ENCODE data around the gene LRFN4. TPM values are rescaled to one million over a fixed set of nuclear protein-coding genes. Genes with fewer than 3 reads are reported as not detected.
A peak's percentile ranks its signal among the peaks of the same experiment; 100 is the strongest.

The LRFN4 gene
- total and polyA plus RNA-seq, 5 donors from 2014 or later, result 0.87 to 8.0 (median 1.4) TPM

GRCh38 chr11:66894141-66894540 lies 37.3 kb downstream of the LRFN4 start:
- Histone ChIP-seq H3K4me1 (ENCODE audit: control insufficient read depth, insufficient read depth, low read length, poor library complexity, severe bottlenecking) (no peaks in the 10 kb centered on the region), H3K27ac (ENCODE audit: insufficient read depth, low read length, poor library complexity, severe bottlenecking) (no peak overlapping the region), H3K27me3 (ENCODE audit: control insufficient read depth, insufficient read depth, low read length) (no peaks in the 10 kb centered on the region), H3K36me3 (ENCODE audit: control insufficient read depth, insufficient read depth, low read length) (no peaks in the 10 kb centered on the region), H3K9me3 (ENCODE audit: control insufficient read depth in 2 of 2, low read length in 2 of 2) (no peaks in the 10 kb centered on the region), H3K4me3 (ENCODE audit: low read depth, low read length) (no peak overlapping the region)
- Mint-ChIP-seq H3K4me1 (peaks cover 0 to 11% (median 3%) of the 10 kb centered on the region in 4 donors), H3K27ac (no peak overlapping the region), H3K36me3 (no peaks in the 10 kb centered on the region), H3K4me3 (no peak overlapping the region), H3K9me3 (peaks cover 0 to 2% (median 0%) of the 10 kb centered on the region in 7 donors), H3K27me3 (no peaks in the 10 kb centered on the region)
- DNase-seq (no peak), ATAC-seq (ENCODE audit: low read depth in 2 of 2) (no peak)

GRCh38 chr11:66901964-66902390 lies 45.1 kb downstream of the LRFN4 start:
- Histone ChIP-seq H3K9me3 (ENCODE audit: control insufficient read depth in 2 of 2, low read length in 2 of 2) (no peaks in the 10 kb centered on the region), H3K4me1 (ENCODE audit: control insufficient read depth, insufficient read depth, low read length, poor library complexity, severe bottlenecking) (no peaks in the 10 kb centered on the region), H3K27me3 (ENCODE audit: control insufficient read depth, insufficient read depth, low read length) (no peaks in the 10 kb centered on the region), H3K4me3 (ENCODE audit: low read depth, low read length) (no peak overlapping the region), H3K36me3 (ENCODE audit: control insufficient read depth, insufficient read depth, low read length) (no peaks in the 10 kb centered on the region), H3K27ac (ENCODE audit: insufficient read depth, low read length, poor library complexity, severe bottlenecking) (no peak overlapping the region)
- Mint-ChIP-seq H3K4me1 (no peaks in the 10 kb centered on the region), H3K4me3 (no peak overlapping the region), H3K27ac (peak overlapping the region in 1 of 3 donors; percentile 26), H3K36me3 (peaks cover 7% of the 10 kb centered on the region), H3K27me3 (peaks cover 7% of the 10 kb centered on the region), H3K9me3 (no peaks in the 10 kb centered on the region)
- ATAC-seq (ENCODE audit: low read depth in 2 of 2), result no peak
- no peak for DNase-seq

- peaks cover 7% of the 10 kb centered on the region for H3K27me3 Mint-ChIP-seq
- Histone ChIP-seq H3K36me3 (ENCODE audit: control insufficient read depth, insufficient read depth, low read length) (no peaks in the 10 kb centered on the region), H3K27ac (ENCODE audit: insufficient read depth, low read length, poor library complexity, severe bottlenecking) (no peak overlapping the region), H3K4me1 (ENCODE audit: control insufficient read depth, insufficient read depth, low read length, poor library complexity, severe bottlenecking) (no peaks in the 10 kb centered on the region), H3K9me3 (ENCODE audit: control insufficient read depth in 2 of 2, low read length in 2 of 2) (no peaks in the 10 kb centered on the region), H3K27me3 (ENCODE audit: control insufficient read depth, insufficient read depth, low read length) (no peaks in the 10 kb centered on the region), H3K4me3 (ENCODE audit: low read depth, low read length) (no peak overlapping the region)
- peaks cover 7% of the 10 kb centered on the region for H3K36me3 Mint-ChIP-seq
- H3K27ac Mint-ChIP-seq, result no peak overlapping the region
- H3K4me3 Mint-ChIP-seq, result no peak overlapping the region
- no peaks in the 10 kb centered on the region for H3K9me3 Mint-ChIP-seq
- DNase-seq (no peak), ATAC-seq (ENCODE audit: low read depth in 2 of 2) (no peak)
- no peaks in the 10 kb centered on the region for H3K4me1 Mint-ChIP-seq
These were observed 45.8 kb downstream of the LRFN4 start for GRCh38 chr11:66902486-66903177.

- Mint-ChIP-seq H3K4me3 (no peak overlapping the region), H3K36me3 (peaks cover 7% of the 10 kb centered on the region), H3K4me1 (no peaks in the 10 kb centered on the region), H3K9me3 (no peaks in the 10 kb centered on the region), H3K27ac (no peak overlapping the region), H3K27me3 (peaks cover 7% of the 10 kb centered on the region)
- ATAC-seq (ENCODE audit: low read depth in 2 of 2) (no peak), DNase-seq (no peak)
- Histone ChIP-seq H3K27me3 (ENCODE audit: control insufficient read depth, insufficient read depth, low read length) (no peaks in the 10 kb centered on the region), H3K4me3 (ENCODE audit: low read depth, low read length) (no peak overlapping the region), H3K27ac (ENCODE audit: insufficient read depth, low read length, poor library complexity, severe bottlenecking) (no peak overlapping the region), H3K4me1 (ENCODE audit: control insufficient read depth, insufficient read depth, low read length, poor library complexity, severe bottlenecking) (no peaks in the 10 kb centered on the region), H3K9me3 (ENCODE audit: control insufficient read depth in 2 of 2, low read length in 2 of 2) (no peaks in the 10 kb centered on the region), H3K36me3 (ENCODE audit: control insufficient read depth, insufficient read depth, low read length) (no peaks in the 10 kb centered on the region)
These were observed 47.2 kb downstream of the LRFN4 start for GRCh38 chr11:66904055-66904454.

GRCh38 chr11:66904561-66904960 lies 47.7 kb downstream of the LRFN4 start:
- Mint-ChIP-seq H3K4me3 (no peak overlapping the region), H3K36me3 (peaks cover 7% of the 10 kb centered on the region), H3K9me3 (no peaks in the 10 kb centered on the region), H3K4me1 (no peaks in the 10 kb centered on the region), H3K27me3 (peaks cover 7% of the 10 kb centered on the region), H3K27ac (no peak overlapping the region)
- Histone ChIP-seq H3K36me3 (ENCODE audit: control insufficient read depth, insufficient read depth, low read length) (no peaks in the 10 kb centered on the region), H3K4me1 (ENCODE audit: control insufficient read depth, insufficient read depth, low read length, poor library complexity, severe bottlenecking) (no peaks in the 10 kb centered on the region), H3K9me3 (ENCODE audit: control insufficient read depth in 2 of 2, low read length in 2 of 2) (no peaks in the 10 kb centered on the region), H3K4me3 (ENCODE audit: low read depth, low read length) (no peak overlapping the region), H3K27me3 (ENCODE audit: control insufficient read depth, insufficient read depth, low read length) (no peaks in the 10 kb centered on the region), H3K27ac (ENCODE audit: insufficient read depth, low read length, poor library complexity, severe bottlenecking) (no peak overlapping the region)
- ATAC-seq (ENCODE audit: low read depth in 2 of 2) (no peak), DNase-seq (no peak)

- ATAC-seq (ENCODE audit: low read depth in 2 of 2) (no peak), DNase-seq (no peak)
- no peak overlapping the region for H3K27ac Mint-ChIP-seq
- peaks cover 7% of the 10 kb centered on the region for H3K27me3 Mint-ChIP-seq
- H3K27ac ChIP-seq (ENCODE audit: insufficient read depth, low read length, poor library complexity, severe bottlenecking), result no peak overlapping the region
- H3K4me3 Mint-ChIP-seq, result no peak overlapping the region
- H3K4me1 ChIP-seq (ENCODE audit: control insufficient read depth, insufficient read depth, low read length, poor library complexity, severe bottlenecking), result no peaks in the 10 kb centered on the region
- no peaks in the 10 kb centered on the region for H3K9me3 Mint-ChIP-seq
- no peaks in the 10 kb centered on the region for H3K4me1 Mint-ChIP-seq
- no peaks in the 10 kb centered on the region for H3K27me3 ChIP-seq (ENCODE audit: control insufficient read depth, insufficient read depth, low read length)
- no peaks in the 10 kb centered on the region for H3K36me3 ChIP-seq (ENCODE audit: control insufficient read depth, insufficient read depth, low read length)
- H3K9me3 ChIP-seq (ENCODE audit: control insufficient read depth in 2 of 2, low read length in 2 of 2), result no peaks in the 10 kb centered on the region
- no peak overlapping the region for H3K4me3 ChIP-seq (ENCODE audit: low read depth, low read length)
- H3K36me3 Mint-ChIP-seq, result peaks cover 7% of the 10 kb centered on the region
These were observed 48.2 kb downstream of the LRFN4 start for GRCh38 chr11:66904981-66905521.

GRCh38 chr11:66905631-66906030 lies 48.8 kb downstream of the LRFN4 start:
- Mint-ChIP-seq H3K27ac (no peak overlapping the region), H3K36me3 (peaks cover 7% of the 10 kb centered on the region), H3K27me3 (peaks cover 7% of the 10 kb centered on the region), H3K4me3 (no peak overlapping the region), H3K9me3 (no peaks in the 10 kb centered on the region), H3K4me1 (no peaks in the 10 kb centered on the region)
- no peaks in the 10 kb centered on the region for H3K4me1 ChIP-seq (ENCODE audit: control insufficient read depth, insufficient read depth, low read length, poor library complexity, severe bottlenecking)
- H3K36me3 ChIP-seq (ENCODE audit: control insufficient read depth, insufficient read depth, low read length), result no peaks in the 10 kb centered on the region
- no peaks in the 10 kb centered on the region for H3K27me3 ChIP-seq (ENCODE audit: control insufficient read depth, insufficient read depth, low read length)
- no peak overlapping the region for H3K4me3 ChIP-seq (ENCODE audit: low read depth, low read length)
- H3K9me3 ChIP-seq (ENCODE audit: control insufficient read depth in 2 of 2, low read length in 2 of 2), result no peaks in the 10 kb centered on the region
- DNase-seq, result no peak
- H3K27ac ChIP-seq (ENCODE audit: insufficient read depth, low read length, poor library complexity, severe bottlenecking), result no peak overlapping the region
- no peak for ATAC-seq (ENCODE audit: low read depth in 2 of 2)

Measured in CD4-positive, CD25-positive, alpha-beta regulatory T cell (primary cell).